B cell (primary cell): ENCODE results near the gene UBFD1.

ENCODE experiments used
- CTCF ChIP-seq: fragments of 200-600 bp; IDR thresholded peaks from one replicate; pipeline ENCODE4 v1.8.0; 2022; ENCODE audit warnings: antibody characterized with exemption, mild to moderate bottlenecking
- EZH2 ChIP-seq: IDR thresholded peaks from 2 replicates; pipeline ENCODE4 v1.6.1; 2012; ENCODE audit warnings: borderline replicate concordance, low read depth, mild to moderate bottlenecking, moderate library complexity, low read length; ENCODE audit not compliant: insufficient read depth, poor library complexity, severe bottlenecking

DNA sequence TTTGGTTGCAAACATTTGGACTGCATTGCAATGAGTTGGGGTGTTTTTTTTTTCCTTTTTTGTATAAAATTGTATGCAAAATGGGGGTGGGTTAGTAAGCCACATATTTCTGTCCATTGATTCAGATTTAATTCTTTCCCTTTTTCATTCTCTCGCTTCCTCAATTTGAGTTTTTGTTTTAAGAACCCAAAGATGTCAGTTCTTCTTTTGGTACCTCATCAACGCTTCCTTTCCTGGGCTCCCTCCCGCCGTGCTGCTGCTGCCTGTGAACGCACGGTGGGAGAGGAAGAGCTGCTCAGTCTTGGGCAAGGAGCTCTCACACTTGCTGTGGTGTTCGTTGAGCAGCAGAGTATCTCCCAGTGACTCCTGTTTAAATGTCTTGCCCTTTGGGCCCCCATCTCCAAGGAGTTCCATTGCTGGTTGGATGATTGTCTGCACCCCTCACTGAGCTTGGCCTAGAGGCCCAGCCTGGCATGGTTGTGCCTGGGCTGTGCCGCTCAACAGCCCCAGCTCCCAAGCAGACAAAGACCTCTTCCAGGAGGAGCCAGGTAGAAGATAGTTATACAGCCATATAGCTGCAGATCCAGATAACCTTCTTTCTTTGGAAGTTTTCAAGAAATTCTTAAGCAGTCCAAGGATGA lies 13.6 kb downstream of the UBFD1 start:
- TF ChIP-seq CTCF (no peak), EZH2 (no peak)
